Measurements from ENCODE around the gene CFAP92.

CFAP92 gene

GRCh38 chr3:128998561-128998960 lies 4.7 kb upstream of the CFAP92 start:
- Histone ChIP-seq H3K9me2 (ENCODE audit: low read depth, low read length) (no peaks in the 10 kb centered on the region), H4K20me1 (ENCODE audit: insufficient read depth, low read length) (no peaks in the 10 kb centered on the region), H3K4me1 (ENCODE audit: insufficient read depth, low read length, severe bottlenecking) (peaks cover 20% of the 10 kb centered on the region), H2AFZ (ENCODE audit: low read length) (no peak overlapping the region), H3K79me2 (ENCODE audit: insufficient read depth, low read length) (no peaks in the 10 kb centered on the region), H3K36me3 (ENCODE audit: insufficient read depth, low read length) (no peaks in the 10 kb centered on the region), H3K9me3 (ENCODE audit: low read length) (no peaks in the 10 kb centered on the region), H3K4me2 (ENCODE audit: low read length) (no peak overlapping the region), H3K9ac (ENCODE audit: low read length) (no peak overlapping the region), H3F3A (ENCODE audit: insufficient read depth, low read length) (no peaks in the 10 kb centered on the region), H3K27ac (ENCODE audit: low read depth, low read length, poor library complexity, severe bottlenecking) (no peak overlapping the region), H3K4me3 (ENCODE audit: low read depth, low read length, poor library complexity, severe bottlenecking) (no peak overlapping the region), H3K27me3 (ENCODE audit: insufficient read depth, low read length) (no peaks in the 10 kb centered on the region)
- TF ChIP-seq EZH2 (IDR thresholded peaks at IDR 0.05; ENCODE audit: borderline replicate concordance, low read length): no peak
- no peak for TF ChIP-seq CTCF (IDR thresholded peaks at IDR 0.05; ENCODE audit: low read length)

GRCh38 chr3:128997486-128998133 lies 3.7 kb upstream of the CFAP92 start:
- no peak overlapping the region for H3K4me2 ChIP-seq (ENCODE audit: low read length)
- H3K9me2 ChIP-seq (ENCODE audit: low read depth, low read length): no peaks in the 10 kb centered on the region
- no peaks in the 10 kb centered on the region for H3K9me3 ChIP-seq (ENCODE audit: low read length)
- peaks cover 15% of the 10 kb centered on the region for H3K4me1 ChIP-seq (ENCODE audit: insufficient read depth, low read length, severe bottlenecking)
- H3K4me3 ChIP-seq (ENCODE audit: low read depth, low read length, poor library complexity, severe bottlenecking): no peak overlapping the region
- no peaks in the 10 kb centered on the region for H3F3A ChIP-seq (ENCODE audit: insufficient read depth, low read length)
- no peaks in the 10 kb centered on the region for H3K36me3 ChIP-seq (ENCODE audit: insufficient read depth, low read length)
- H3K79me2 ChIP-seq (ENCODE audit: insufficient read depth, low read length): no peaks in the 10 kb centered on the region
- no peaks in the 10 kb centered on the region for H3K27me3 ChIP-seq (ENCODE audit: insufficient read depth, low read length)
- TF ChIP-seq EZH2 (IDR thresholded peaks at IDR 0.05; ENCODE audit: borderline replicate concordance, low read length) (no peak), CTCF (IDR thresholded peaks at IDR 0.05; ENCODE audit: low read length) (no peak)
- no peaks in the 10 kb centered on the region for H4K20me1 ChIP-seq (ENCODE audit: insufficient read depth, low read length)
- no peak overlapping the region for H3K9ac ChIP-seq (ENCODE audit: low read length)
- H3K27ac ChIP-seq (ENCODE audit: low read depth, low read length, poor library complexity, severe bottlenecking): no peak overlapping the region
- H2AFZ ChIP-seq (ENCODE audit: low read length): no peak overlapping the region

DNA sequence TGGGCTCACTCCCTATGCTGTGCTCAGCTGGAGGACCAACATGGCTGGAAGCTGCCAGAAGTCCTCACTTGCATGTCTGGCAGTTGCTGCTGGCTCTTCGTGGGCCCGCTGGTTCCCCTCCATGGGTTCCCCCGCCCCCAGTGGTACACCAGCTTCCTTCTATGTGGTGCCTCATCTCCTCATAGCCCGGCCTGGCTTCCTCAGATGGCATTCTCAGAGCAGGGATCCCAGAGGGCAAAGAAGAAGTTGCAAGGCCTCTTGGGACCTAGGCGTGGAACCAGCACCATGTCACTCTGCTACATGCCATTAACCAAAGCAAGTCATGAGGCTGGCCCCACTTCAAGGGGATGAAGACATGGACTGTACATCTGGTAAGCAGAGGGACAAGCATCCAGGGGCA lies 2.9 kb upstream of the CFAP92 start:
- no peaks in the 10 kb centered on the region for H3K27me3 ChIP-seq (ENCODE audit: insufficient read depth, low read length)

More for the DNA sequence above, 2.9 kb upstream of the CFAP92 start:
- H3K27ac ChIP-seq (ENCODE audit: low read depth, low read length, poor library complexity, severe bottlenecking): no peak overlapping the region
- H3K9ac ChIP-seq (ENCODE audit: low read length): no peak overlapping the region
- H4K20me1 ChIP-seq (ENCODE audit: insufficient read depth, low read length): no peaks in the 10 kb centered on the region
- H3K36me3 ChIP-seq (ENCODE audit: insufficient read depth, low read length): no peaks in the 10 kb centered on the region
- H3K9me3 ChIP-seq (ENCODE audit: low read length): no peaks in the 10 kb centered on the region
- H2AFZ ChIP-seq (ENCODE audit: low read length): no peak overlapping the region
- no peaks in the 10 kb centered on the region for H3K79me2 ChIP-seq (ENCODE audit: insufficient read depth, low read length)
- no peak overlapping the region for H3K4me3 ChIP-seq (ENCODE audit: low read depth, low read length, poor library complexity, severe bottlenecking)
- H3K4me1 ChIP-seq (ENCODE audit: insufficient read depth, low read length, severe bottlenecking): peaks cover 15% of the 10 kb centered on the region
- TF ChIP-seq CTCF (IDR thresholded peaks at IDR 0.05; ENCODE audit: low read length): no peak
- H3K9me2 ChIP-seq (ENCODE audit: low read depth, low read length): no peaks in the 10 kb centered on the region
- no peak overlapping the region for H3K4me2 ChIP-seq (ENCODE audit: low read length)
- no peaks in the 10 kb centered on the region for H3F3A ChIP-seq (ENCODE audit: insufficient read depth, low read length)

Measured in OCI-LY1 (cell line).